H4 (cell line): ENCODE measurements around the gene MOGAT2. TPM values are rescaled to one million over a fixed set of nuclear protein-coding genes. Genes with fewer than 3 reads are reported as not detected.

Experiments
- DNase-seq: peaks from one replicate; pipeline ENCODE4 v3.0.0-alpha.2; 2015; ENCODE audit warnings: low spot score
- total RNA-seq: library from RNA; depleted of rRNA; stranded (reverse); fragments of >200 nt; shearing (Covaris generic); gene quantifications from 2 replicates; pipeline ENCODE4 v1.2.3, GENCODE V29; 2014; rRNA removed

The MOGAT2 gene
- total RNA-seq, 1 experiment from 2014 or later, result not detected

DNA sequence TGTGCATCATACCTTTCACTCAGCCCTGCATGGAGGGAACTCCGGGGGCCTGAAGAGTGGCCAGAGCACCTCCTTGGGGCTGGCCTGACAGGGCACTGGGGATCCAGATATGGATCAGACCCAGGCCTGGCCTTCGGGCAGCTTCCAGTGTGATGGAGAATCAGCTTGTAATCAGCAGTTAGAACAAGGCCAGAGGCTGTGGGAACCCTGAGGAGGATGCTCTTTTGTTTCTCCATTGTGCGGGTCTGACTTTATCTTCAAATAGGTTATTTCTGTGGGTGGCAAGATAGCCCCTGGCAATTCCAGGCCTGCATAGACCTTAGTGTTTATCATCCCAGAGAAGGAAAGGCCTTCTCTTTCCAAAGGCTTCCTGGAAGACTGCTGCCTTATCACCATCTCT is 63.2 kb downstream of the MOGAT2 start:
- no peak for DNase-seq

DNA sequence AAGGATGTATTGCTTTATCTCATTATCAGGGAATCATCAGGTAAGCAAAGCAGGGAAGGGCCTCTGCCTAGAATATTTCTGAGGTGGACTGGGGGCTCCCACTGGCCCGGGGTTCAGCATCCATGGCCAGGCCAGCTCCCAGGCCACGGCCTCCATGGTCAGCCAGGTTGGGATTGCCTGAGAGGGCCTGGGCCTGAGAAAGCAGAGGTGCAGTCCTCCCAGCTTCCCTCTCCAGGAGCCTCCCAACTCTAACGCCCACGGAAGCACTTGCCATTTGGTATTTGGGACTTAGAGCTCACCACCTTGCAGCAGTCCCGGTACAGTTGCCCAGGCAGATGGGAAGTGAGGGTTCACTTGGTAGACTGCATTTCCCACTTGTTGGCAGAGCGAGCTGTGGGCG is 63.7 kb downstream of the MOGAT2 start:
- no peak for DNase-seq

DNA sequence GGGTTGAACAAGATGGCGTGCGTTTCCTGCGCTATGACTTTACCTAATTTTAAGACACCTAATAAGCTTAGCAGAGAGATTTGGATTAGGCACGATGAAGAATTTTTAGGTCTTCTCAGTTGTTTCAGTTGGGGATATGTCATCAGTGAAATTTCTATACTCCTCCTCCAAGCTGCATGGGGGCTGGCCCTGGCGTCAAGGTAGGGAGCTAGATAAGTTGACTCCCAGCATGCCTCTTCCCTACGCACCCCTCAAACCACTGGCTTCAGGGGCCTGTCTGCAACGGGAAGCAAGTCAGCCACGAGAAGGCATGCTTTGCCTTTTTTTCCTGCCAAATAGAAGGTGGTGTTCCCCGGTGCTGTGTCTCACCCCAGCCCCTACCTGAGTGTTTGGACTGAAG is 64.2 kb downstream of the MOGAT2 start:
- no peak for DNase-seq

Other genes with a start within 250 kb of the MOGAT2 start
- 6.8 and 8.0 TPM in 2 replicates for gene GDPD5, start 191.9 kb upstream of the MOGAT2 start, total RNA-seq
- gene SERPINH1, start 155.6 kb upstream of the MOGAT2 start, total RNA-seq, result 986 and 1,416 TPM in 2 replicates
- not detected in 2 replicates for gene MAP6, start 48.8 kb upstream of the MOGAT2 start, total RNA-seq
- gene DGAT2, start 50.9 kb downstream of the MOGAT2 start, total RNA-seq, result 8.1 and 11.3 TPM in 2 replicates
- gene UVRAG, start 97.4 kb downstream of the MOGAT2 start, total RNA-seq, result 10.0 and 21.8 TPM in 2 replicates